ENCODE results near the gene EMC9. TPM values are rescaled to one million over a fixed set of nuclear protein-coding genes. Genes with fewer than 3 reads are reported as not detected.
A peak's percentile ranks its signal among the peaks of the same experiment; 100 is the strongest.
"Not testable (repeated sequence)": the region's sequence is repeated elsewhere in the genome, so short reads cannot be mapped to it uniquely, and the experiment has no call there.

Gene EMC9
- total RNA-seq, 3 donors from 2014 or later, result 15.9 to 18.9 (median 17.4) TPM

DNA sequence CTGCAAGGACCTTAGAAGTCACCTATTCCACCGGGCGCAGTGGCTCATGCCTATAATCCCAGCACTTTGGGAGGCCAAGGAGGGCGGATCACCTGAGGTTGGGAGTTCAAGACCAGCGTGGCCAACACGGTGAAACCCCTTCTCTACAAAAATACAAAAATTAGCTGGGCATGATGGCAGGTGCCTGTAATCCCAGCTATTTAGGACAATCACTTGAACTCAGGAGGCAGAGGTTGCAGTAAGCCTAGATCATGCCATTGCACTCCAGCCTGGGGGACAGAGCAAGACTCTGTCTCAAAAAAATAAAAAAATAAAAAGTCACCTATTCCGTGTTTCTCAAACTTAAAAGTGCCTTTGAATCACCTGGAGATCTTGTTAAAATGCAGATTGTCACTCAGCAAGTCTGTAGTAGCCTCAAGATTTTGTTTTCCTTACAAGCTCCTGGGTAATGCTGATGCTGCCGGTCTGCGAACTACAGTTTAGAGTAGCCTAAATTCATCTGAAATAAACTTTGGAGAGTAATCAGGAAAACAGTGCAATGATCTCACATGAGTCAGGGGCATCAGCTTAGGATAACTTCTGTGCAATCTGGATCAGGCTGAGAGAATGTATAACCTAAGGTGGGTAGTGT is 35.7 kb downstream of the EMC9 start:
- ATAC-seq, result not testable (repeated sequence)

DNA sequence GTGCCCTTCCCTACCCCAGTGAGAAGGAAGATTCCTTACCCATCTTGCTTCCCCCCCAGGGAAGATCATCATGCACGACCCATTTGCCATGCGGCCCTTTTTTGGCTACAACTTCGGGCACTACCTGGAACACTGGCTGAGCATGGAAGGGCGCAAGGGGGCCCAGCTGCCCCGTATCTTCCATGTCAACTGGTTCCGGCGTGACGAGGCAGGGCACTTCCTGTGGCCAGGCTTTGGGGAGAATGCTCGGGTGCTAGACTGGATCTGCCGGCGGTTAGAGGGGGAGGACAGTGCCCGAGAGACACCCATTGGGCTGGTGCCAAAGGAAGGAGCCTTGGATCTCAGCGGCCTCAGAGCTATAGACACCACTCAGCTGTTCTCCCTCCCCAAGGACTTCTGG is 37.9 kb downstream of the EMC9 start:
- ATAC-seq, result no peak
- peaks cover 34% of the 10 kb centered on the region for H3K36me3 Mint-ChIP-seq (ENCODE audit: insufficient read depth)

More for the DNA sequence above, 35.7 kb downstream of the EMC9 start:
- H3K4me3 Mint-ChIP-seq; DNase-seq; H3K27me3 Mint-ChIP-seq (ENCODE audit: low read depth); H3K9me3 Mint-ChIP-seq: not testable (repeated sequence)
- H3K4me1 Mint-ChIP-seq (ENCODE audit: low read depth), result peaks cover 17% of the 10 kb centered on the region
- H3K36me3 Mint-ChIP-seq (ENCODE audit: insufficient read depth), result peaks cover 28% of the 10 kb centered on the region

DNA sequence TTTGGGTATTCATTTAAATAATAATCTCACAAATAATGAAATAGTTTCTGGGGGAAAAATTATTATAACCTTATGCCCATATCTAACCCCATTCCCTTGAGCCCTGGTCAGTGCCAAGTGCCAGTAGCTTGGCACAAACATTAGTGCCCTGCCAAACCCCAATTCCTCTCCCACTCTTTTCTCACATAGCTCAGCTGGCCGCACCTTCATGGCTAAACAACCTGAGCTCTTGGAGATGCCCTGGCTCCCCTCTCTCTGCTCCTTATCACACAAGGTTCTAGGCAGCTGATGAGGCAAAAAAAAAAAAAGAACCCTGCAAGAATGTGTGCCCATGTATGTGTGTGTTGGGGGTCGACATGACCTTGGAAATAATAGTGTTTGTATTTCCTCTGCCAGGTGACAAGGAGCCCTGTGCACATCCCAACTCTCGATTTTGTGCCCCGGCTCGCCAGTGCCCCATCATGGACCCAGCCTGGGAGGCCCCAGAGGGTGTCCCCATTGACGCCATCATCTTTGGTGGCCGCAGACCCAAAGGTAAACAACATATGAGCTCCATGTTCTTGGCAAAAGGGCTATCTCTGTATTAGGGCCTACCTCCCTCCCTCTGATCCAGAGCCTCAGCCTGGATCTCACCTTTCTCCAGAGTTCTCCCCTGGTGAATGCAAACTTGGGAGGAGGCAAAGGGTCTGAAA is 38.9 kb downstream of the EMC9 start:
- ATAC-seq, result no peak
- Mint-ChIP-seq H3K4me1 (ENCODE audit: low read depth) (peaks cover under 1% of the 10 kb centered on the region), H3K4me3 (no peak overlapping the region), H3K9me3 (no peaks in the 10 kb centered on the region), H3K27me3 (ENCODE audit: low read depth) (no peaks in the 10 kb centered on the region), H3K36me3 (ENCODE audit: insufficient read depth) (peaks cover 34% of the 10 kb centered on the region)
- no peak for DNase-seq

More for the DNA sequence above, 37.9 kb downstream of the EMC9 start:
- Mint-ChIP-seq H3K4me3 (no peak overlapping the region), H3K9me3 (no peaks in the 10 kb centered on the region), H3K27me3 (ENCODE audit: low read depth) (no peaks in the 10 kb centered on the region), H3K4me1 (ENCODE audit: low read depth) (peaks cover 4% of the 10 kb centered on the region)
- DNase-seq, result no peak

DNA sequence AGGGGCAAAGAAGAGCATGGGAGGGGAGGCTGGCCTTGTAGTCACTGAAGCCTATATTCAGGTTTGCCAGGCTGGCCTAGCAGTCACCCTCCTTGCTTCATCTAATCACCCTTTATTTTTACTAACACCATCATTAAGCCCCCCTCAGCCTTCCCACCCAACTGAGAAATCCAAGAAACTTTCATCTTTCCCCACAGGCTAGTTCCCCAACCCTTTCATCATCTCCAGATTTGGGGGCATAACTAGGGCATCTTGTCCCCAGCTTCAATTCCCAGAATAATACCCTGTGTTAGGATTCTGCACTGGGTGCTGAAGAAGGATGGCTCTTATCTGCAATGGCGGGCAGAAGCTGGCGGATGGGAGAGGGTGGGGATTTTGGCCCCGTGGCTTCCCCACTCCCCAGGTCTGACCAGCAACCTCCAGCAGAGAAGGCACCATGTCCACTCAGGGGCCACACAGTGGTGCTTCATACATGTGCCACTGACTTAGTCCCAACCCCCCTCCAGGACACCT is 40.4 kb downstream of the EMC9 start:
- ATAC-seq, result no peak
- Mint-ChIP-seq H3K9me3 (no peaks in the 10 kb centered on the region), H3K4me3 (no peak overlapping the region), H3K4me1 (ENCODE audit: low read depth) (peaks cover 7% of the 10 kb centered on the region), H3K36me3 (ENCODE audit: insufficient read depth) (peaks cover 41% of the 10 kb centered on the region), H3K27me3 (ENCODE audit: low read depth) (no peaks in the 10 kb centered on the region)
- no peak for DNase-seq

DNA sequence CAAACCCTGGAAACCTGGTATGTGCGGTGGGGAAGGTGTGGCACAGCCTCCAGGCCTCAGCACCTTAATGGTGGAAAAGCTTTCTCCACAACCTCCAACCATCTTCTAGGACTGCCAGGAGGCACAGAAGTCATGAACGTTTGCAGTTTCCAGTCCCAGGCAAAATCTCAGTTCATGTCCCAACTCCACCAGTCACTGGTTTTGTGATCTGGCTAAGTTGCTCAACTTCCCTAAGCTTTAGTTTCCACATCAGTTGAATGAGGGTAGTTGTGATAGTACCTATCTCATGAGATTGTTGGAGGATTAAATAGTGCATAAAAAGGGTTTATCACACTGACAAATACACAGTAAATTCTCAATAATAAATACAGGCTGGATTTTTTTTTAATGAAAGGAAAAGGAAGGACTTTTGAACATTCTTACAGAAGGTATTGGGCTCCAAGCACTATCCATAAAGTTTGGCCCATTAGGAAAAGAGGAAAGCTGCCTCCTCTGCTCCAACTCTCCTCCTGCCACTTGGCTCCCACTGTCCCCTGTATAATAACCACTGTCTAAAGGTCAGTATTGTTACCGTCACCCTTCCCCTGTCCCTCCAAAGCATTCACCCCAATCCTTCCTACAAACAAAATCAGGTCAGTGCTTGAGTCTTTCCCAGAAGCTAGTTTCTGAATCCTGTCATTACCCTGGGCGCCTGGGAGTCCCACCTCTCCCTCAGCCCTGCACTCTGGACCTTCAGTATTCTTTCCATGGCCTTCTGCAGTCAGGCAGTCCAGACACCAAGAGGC is 41.0 kb downstream of the EMC9 start:
- H3K4me1 Mint-ChIP-seq (ENCODE audit: low read depth), result peaks cover 12% of the 10 kb centered on the region
- no peak for DNase-seq
- no peaks in the 10 kb centered on the region for H3K9me3 Mint-ChIP-seq
- no peaks in the 10 kb centered on the region for H3K27me3 Mint-ChIP-seq (ENCODE audit: low read depth)
- H3K36me3 Mint-ChIP-seq (ENCODE audit: insufficient read depth), result peaks cover 44% of the 10 kb centered on the region
- no peak for ATAC-seq
- no peak overlapping the region for H3K4me3 Mint-ChIP-seq

DNA sequence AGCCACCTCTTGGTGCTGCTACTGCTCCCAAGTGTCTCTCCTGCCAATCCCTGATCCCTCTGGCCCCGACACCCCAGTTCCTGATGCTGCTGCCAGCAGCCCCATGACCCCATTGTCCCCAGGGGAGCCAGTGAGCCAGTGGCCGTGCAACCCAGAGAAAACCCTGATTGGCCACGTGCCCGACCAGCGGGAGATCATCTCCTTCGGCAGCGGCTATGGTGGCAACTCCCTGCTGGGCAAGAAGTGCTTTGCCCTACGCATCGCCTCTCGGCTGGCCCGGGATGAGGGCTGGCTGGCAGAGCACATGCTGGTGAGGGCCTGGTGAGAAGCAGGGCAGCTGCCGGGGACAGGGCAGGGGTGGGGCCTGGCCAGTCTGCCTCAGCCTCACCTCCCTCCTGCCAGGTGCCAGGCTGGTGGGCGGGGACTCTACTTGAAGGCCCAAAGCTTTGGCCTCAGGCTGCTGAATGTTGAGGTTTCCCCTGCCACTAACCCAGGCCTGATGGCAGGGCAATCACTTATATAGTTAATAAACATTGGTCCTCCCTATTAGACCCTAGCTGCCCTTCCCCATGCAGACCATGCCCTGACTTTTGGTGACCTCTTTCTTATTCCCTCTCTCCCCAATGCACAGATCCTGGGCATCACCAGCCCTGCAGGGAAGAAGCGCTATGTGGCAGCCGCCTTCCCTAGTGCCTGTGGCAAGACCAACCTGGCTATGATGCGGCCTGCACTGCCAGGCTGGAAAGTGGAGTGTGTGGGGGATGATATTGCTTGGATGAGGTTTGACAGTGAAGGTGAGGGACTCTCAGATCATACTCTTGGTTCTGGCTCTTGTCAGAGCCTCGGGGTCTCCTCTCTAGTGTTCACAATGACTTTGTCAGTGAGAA is 42.2 kb downstream of the EMC9 start:
- Mint-ChIP-seq H3K4me1 (ENCODE audit: low read depth) (peaks cover 15% of the 10 kb centered on the region), H3K9me3 (no peaks in the 10 kb centered on the region), H3K27me3 (ENCODE audit: low read depth) (no peaks in the 10 kb centered on the region), H3K36me3 (ENCODE audit: insufficient read depth) (peaks cover 39% of the 10 kb centered on the region), H3K4me3 (no peak overlapping the region)
- DNase-seq (no peak), ATAC-seq (no peak)

DNA sequence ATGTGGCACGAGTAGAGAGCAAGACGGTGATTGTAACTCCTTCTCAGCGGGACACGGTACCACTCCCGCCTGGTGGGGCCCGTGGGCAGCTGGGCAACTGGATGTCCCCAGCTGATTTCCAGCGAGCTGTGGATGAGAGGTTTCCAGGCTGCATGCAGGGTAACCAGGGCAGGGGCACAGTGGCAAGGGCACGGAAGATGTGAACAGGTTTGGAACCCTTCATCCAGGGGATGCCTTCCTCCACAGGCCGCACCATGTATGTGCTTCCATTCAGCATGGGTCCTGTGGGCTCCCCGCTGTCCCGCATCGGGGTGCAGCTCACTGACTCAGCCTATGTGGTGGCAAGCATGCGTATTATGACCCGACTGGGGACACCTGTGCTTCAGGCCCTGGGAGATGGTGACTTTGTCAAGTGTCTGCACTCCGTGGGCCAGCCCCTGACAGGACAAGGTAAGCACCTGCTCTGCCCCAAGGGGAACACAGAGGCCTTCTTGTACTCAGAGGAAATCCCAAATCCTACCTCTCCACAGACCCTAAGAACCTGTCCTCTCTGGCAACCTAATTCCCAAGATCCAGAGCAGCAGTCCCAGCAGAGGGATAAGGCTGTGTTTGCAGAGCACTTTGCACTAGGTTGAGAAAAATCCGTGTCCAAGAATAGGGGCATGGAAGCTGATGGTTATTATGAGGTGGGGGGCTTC is 43.0 kb downstream of the EMC9 start:
- Mint-ChIP-seq H3K4me1 (ENCODE audit: low read depth) (peaks cover 19% of the 10 kb centered on the region), H3K36me3 (ENCODE audit: insufficient read depth) (peaks cover 32% of the 10 kb centered on the region), H3K27me3 (ENCODE audit: low read depth) (no peaks in the 10 kb centered on the region), H3K9me3 (no peaks in the 10 kb centered on the region), H3K4me3 (no peak overlapping the region)
- no peak for DNase-seq
- no peak for ATAC-seq

DNA sequence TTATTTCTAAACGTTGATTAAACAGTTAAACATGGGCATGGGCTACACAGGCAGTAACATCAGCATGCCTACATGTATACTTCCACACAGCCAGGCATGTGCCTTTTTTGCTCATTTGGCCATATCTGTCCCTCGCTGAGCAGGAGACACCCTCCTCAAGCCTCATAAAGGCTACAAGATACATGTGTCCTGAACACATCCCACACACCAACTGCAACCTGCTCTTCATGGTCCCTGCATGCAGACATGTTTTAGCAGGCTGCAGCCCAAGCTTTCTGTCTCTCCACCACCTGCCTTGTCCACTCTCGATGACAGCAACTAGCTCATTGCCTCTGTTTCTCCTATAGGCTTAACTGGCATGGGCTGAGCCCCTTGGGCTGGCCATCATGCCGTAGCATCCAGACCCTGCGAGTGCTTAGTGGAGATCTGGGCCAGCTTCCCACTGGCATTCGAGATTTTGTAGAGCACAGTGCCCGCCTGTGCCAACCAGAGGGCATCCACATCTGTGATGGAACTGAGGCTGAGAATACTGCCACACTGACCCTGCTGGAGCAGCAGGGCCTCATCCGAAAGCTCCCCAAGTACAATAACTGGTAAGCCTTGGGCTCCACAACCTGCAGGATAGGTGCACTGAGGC is 44.7 kb downstream of the EMC9 start:
- peaks cover 20% of the 10 kb centered on the region for H3K36me3 Mint-ChIP-seq (ENCODE audit: insufficient read depth)
- H3K9me3 Mint-ChIP-seq, result no peaks in the 10 kb centered on the region
- H3K4me1 Mint-ChIP-seq (ENCODE audit: low read depth), result peaks cover 24% of the 10 kb centered on the region
- DNase-seq (no peak), ATAC-seq (no peak)
- no peaks in the 10 kb centered on the region for H3K27me3 Mint-ChIP-seq (ENCODE audit: low read depth)
- peak overlapping the region; percentile 48 for H3K4me3 Mint-ChIP-seq

DNA sequence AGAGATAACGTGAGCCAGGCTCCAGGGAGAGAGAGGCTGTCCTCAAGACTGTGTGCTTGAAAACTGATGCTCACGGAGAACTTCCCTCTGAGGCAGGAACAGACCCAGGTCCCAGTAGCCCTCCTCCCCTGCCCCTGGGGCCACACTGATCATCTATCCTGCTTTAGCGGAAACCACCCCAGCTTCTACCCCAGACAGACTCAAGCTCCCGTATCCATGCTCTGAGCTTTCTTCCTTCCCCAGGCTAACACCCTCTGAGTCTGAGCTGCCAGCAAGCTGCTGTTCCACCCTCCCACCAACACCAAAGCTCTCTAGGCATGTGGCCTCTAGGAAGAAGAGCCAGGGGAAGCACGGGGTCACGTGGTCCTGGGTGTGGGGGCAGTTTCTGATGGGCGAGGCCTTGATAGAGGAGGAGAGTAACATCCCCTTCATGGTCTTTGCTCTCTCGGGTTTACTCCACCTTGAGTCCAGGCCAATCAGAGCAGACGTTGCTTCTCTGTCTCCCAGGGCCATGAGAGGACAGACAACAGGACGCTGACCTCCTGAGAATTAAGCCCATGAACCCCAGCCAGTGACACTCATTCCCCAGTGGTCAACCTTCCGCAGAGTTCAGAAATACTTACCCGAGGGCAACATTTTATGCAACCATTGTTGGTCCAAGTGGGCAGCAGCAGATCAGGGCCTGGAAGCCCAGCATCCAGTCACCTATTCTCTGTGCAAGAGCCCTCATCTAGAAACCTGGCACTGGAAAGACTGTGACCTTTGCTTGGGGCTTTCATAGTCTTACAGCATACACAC is 45.9 kb downstream of the EMC9 start:
- ATAC-seq, result peak; percentile 20
- DNase-seq, result peak; percentile 35
- H3K4me1 Mint-ChIP-seq (ENCODE audit: low read depth), result peaks cover 27% of the 10 kb centered on the region
- H3K9me3 Mint-ChIP-seq, result no peaks in the 10 kb centered on the region
- H3K36me3 Mint-ChIP-seq (ENCODE audit: insufficient read depth), result peaks cover 14% of the 10 kb centered on the region
- peak overlapping the region; percentile 97 for H3K4me3 Mint-ChIP-seq
- no peaks in the 10 kb centered on the region for H3K27me3 Mint-ChIP-seq (ENCODE audit: low read depth)

DNA sequence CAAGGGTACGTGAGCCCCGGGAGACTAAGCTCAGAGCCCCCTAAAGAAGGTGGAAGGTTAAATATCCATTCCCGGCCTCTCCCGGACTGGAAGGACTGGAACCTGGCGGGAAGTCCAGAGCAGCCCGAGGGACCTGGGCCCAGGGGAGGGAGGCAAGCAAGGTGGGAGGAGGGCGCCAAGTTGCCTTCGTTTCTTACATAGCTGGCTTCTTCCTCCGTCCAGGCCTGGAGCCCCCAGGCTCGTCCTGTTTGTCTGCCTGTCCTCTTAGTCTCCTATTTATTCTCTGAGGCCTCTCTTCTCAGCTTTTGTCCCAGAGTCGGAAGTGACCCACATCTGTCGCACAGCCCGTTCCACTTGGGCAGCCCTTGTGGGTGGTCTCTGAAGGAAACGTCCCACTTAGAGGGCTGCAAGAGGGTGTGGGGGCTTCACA is 46.5 kb downstream of the EMC9 start:
- no peak for DNase-seq
- peaks cover 14% of the 10 kb centered on the region for H3K36me3 Mint-ChIP-seq (ENCODE audit: insufficient read depth)
- ATAC-seq, result peak; percentile 6 to 8
- peak overlapping the region; percentile 97 for H3K4me3 Mint-ChIP-seq
- H3K4me1 Mint-ChIP-seq (ENCODE audit: low read depth), result peaks cover 29% of the 10 kb centered on the region
- no peaks in the 10 kb centered on the region for H3K27me3 Mint-ChIP-seq (ENCODE audit: low read depth)
- H3K9me3 Mint-ChIP-seq, result no peaks in the 10 kb centered on the region

DNA sequence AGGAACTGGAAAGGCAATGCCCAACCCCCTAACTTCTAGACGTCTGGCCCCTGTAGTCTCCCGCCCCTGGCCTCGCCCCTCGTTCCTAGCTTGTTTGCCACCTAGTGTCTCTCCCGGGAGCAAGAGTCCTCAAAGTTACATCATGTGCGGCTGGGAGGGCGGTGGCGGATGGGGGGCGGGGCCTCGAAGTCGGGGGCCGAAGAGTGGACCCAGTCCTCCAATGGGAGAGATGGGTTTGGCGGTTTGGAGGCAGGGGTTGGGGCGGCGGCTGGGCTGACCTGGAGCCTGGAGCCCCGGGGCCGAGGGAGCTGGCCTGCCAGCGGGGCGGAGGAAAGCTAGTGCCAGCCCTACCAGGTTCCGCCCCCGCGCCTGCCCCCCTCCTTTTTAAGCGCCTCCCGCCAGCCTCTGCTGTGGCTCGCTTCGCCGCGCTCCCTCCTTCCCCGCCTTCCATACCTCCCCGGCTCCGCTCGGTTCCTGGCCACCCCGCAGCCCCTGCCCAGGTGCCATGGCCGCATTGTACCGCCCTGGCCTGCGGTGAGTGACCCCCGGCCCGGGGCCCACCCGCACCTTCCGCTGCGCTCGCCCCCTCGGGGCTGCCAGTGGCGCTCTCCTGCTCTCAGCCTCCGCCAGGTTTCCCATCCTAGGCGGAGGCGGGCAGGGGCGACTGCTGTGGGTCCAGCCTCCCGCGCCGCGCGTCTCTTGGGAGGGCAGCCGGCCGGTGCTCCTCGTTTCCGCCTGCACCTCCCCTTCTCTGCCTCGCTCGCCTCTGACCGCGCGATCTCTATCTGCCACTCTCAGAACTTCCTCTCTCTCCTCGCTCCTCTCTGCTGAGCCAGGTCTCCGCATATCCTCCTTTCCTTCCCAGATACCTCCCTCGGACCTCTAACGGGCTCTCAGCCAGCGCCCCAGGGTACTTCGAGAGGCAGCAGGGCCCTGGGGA is 47.2 kb downstream of the EMC9 start, which contains the start of gene PCK2:
PCK2 (plus strand) TSS at position 411 of the 940 bp plus-strand sequence; CDS start at position 506, 95 bp downstream.
- Mint-ChIP-seq H3K36me3 (ENCODE audit: insufficient read depth) (peaks cover 10% of the 10 kb centered on the region), H3K4me3 (peak within 1 kb of the TSS; percentile 97), H3K27me3 (ENCODE audit: low read depth) (no peaks in the 10 kb centered on the region), H3K9me3 (no peaks in the 10 kb centered on the region), H3K4me1 (ENCODE audit: low read depth) (peaks cover 34% of the 10 kb centered on the region)
- ATAC-seq (peak; percentile 73 to 76), DNase-seq (peak; percentile 78)
